Left kidney (tissue), 2 donors: ENCODE data around the gene SCN7A. TPM values are rescaled to one million over a fixed set of nuclear protein-coding genes. Genes with fewer than 3 reads are reported as not detected.

Experiments
- DNase-seq: peaks from one replicate; pipeline ENCODE4 v3.0.0-alpha.2; 2013
- polyA plus RNA-seq: library from polyadenylated mRNA; unstranded; fragments of 120-200 nt; gene quantifications from one replicate; pipeline ENCODE4 v1.2.1, GENCODE V29; 2013; ENCODE audit not compliant: insufficient read length

SCN7A gene
- polyA plus RNA-seq, 1 donor, result 18.5 TPM

DNA sequence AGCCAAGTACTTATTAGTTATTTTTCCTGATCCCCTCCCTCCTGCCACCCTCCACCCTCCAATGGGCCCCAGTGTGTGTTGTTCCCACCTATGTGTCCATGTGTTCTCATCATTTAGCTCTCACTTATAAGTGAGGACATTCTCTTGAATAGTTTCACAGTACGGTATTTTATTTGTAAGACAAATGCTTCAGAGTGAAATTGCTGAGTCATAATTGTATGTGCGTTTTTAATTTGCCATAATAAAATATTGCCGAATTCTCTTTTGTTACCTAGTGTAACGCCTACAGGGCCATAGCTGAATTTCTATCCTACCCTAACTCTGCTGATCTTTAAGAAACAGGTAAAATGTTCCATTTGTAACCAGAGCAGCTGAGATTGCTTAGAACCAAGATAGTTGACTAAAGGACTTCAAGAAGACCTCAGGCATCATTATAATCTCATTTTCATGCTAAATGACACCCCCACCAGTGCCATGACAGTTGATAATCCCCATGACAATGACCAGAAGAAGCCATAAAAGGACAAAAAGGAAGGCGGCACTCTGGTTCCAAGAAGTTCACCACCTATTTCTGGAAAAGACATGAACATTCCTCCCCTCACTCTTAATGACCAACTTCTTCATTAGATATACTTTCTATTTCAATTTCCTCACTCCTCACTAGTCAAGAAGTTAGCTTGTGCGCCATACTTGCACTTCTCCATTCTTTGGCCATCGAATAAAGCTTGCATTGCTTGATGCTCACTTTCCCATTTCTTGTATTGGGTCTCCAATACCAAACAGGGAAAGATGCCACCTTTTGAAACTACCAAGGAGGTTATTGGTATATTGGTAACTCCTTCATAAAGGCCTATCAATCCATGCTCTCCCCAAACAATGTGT, 136.7 kb downstream of the SCN7A start:
- DNase-seq, result no peak

Other genes starting within 250 kb of the SCN7A start
- gene SCN9A, start 118.3 kb downstream of the SCN7A start, polyA plus RNA-seq, result 2.2 TPM